ENCODE measurements around the gene NSUN2. TPM values are rescaled to one million over a fixed set of nuclear protein-coding genes. Genes with fewer than 3 reads are reported as not detected.

The NSUN2 gene
- total RNA-seq, 6 experiments from 2014 or later, result 24.6 to 42.5 (median 29.1) TPM

DNA sequence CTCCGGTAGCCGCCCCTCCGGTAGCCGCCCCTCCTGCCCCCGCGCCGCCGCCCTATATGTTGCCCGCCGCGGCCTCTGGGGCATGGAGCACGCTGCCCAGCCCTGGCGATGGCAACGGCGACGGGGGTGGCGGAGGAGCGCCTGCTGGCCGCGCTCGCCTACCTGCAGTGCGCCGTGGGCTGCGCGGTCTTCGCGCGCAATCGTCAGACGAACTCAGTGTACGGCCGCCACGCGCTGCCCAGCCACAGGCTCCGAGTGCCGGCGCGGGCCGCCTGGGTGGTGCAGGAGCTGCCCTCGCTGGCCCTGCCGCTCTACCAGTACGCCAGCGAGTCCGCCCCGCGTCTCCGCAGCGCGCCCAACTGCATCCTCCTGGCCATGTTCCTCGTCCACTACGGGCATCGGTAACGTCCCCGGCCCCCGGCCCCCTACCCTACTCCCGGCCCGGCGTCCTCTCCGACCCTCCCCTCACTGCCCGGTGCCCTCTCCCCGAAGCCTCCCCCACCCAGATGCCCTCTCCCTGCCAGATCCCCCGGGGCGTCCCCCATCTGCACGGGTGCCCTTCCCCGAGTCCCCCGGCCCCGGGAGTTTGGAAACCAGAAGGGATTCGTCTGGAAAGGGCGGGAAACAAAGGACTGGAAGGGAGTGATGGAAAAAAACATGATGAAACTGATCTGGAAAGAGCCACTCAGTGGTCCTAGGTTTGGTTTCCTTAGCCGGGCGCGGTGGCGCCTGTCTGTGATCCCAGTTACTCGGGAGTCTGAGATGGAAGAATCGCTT lies 813 bp upstream of the NSUN2 start:
- H3K4me1 ChIP-seq, result peaks cover 0 to 40% (median 14%) of the 10 kb centered on the region in 4 donors
- intact Hi-C loops (cut with DNase I), result loop anchor here (10.0 kb wide), 2 partner anchors 71 to 111 kb away; no protein-coding TSS in a partner anchor
- DNase-seq, result peak in 1 of 3 donors; percentile 70
- ATAC-seq, result peak in 1 of 4 donors; percentile 49
- peak overlapping the region; percentile 97 to 98 (median 97) for H3K4me3 ChIP-seq
- peak overlapping the region; percentile 94 to 99 (median 96) for H3K27ac ChIP-seq
- H3K9me3 ChIP-seq, result no peaks in the 10 kb centered on the region
- peaks cover 0 to 27% (median 0%) of the 10 kb centered on the region in 4 donors for H3K36me3 ChIP-seq
- no peaks in the 10 kb centered on the region for H3K27me3 ChIP-seq
- TF ChIP-seq, protein P1, sequence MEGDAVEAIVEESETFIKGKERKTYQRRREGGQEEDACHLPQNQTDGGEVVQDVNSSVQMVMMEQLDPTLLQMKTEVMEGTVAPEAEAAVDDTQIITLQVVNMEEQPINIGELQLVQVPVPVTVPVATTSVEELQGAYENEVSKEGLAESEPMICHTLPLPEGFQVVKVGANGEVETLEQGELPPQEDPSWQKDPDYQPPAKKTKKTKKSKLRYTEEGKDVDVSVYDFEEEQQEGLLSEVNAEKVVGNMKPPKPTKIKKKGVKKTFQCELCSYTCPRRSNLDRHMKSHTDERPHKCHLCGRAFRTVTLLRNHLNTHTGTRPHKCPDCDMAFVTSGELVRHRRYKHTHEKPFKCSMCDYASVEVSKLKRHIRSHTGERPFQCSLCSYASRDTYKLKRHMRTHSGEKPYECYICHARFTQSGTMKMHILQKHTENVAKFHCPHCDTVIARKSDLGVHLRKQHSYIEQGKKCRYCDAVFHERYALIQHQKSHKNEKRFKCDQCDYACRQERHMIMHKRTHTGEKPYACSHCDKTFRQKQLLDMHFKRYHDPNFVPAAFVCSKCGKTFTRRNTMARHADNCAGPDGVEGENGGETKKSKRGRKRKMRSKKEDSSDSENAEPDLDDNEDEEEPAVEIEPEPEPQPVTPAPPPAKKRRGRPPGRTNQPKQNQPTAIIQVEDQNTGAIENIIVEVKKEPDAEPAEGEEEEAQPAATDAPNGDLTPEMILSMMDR (IDR thresholded peaks at IDR 0.05), result no peak
- no peak for TF ChIP-seq POLR2A (IDR thresholded peaks at IDR 0.05)
- under 1% methylated on average over 23 of the region's 75 CpGs for WGBS (ENCODE audit: insufficient coverage, low coverage, low lambda C conversion rate, missing lambda C conversion rate)

DNA sequence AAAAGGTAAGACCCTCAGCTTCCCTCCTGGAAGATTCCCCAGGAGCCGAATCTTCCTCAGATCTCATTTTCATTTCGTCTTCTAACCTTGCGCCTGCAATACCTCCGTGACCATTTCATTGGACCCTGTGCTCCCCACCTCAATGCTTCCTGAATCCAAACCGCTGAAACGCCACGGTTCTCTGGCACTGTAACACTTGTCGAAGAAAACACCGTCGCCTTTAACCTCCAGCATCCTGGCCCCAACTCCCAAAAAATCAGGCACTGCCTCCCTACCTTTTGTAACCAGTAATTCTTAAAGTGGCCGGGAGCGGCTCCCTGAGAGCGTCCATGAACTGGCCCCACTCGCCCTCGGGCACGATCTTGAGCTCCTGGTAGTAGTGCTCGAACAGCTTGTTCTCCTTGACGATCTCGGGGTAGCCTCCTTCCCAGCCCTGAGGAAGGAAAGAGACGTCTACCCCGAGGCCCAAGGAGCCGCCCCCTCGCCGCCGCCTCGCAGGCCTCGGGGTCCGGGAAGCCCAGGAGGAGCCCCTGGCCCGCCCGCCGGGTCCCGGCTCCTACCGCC lies 438 bp downstream of the NSUN2 start:
- DNase-seq, result no peak
- intact Hi-C loops (cut with DNase I), result loop anchor here (10.0 kb wide), 2 partner anchors 72 to 112 kb away; no protein-coding TSS in a partner anchor

DNA sequence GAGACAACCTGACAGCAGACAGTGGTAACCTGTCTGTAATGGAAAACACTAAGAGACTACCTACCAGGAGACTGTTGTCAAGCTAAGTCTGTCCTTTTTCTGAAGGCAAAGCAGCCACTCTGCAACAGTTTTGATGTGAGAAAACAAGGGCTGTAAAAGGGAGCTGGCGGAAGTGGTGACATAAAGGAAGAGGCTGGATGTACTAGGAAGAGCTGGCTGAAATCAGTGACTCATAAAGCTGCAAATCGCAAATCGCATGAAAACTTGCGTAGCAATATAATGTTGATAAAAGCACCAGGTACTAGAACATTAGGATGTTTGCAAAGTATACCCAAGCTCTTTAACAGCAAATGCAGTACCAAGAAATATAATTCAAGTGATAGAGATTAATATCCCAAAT lies 1.4 kb downstream of the NSUN2 start:
- Histone ChIP-seq H3K36me3 (peaks cover 0 to 44% (median 3%) of the 10 kb centered on the region in 4 donors), H3K27me3 (no peaks in the 10 kb centered on the region), H3K27ac (no peak overlapping the region), H3K4me1 (peaks cover 0 to 30% (median 9%) of the 10 kb centered on the region in 4 donors), H3K4me3 (no peak overlapping the region), H3K9me3 (no peaks in the 10 kb centered on the region)
- 85% methylated on average over 4 of the region's 4 CpGs for WGBS (ENCODE audit: insufficient coverage, low coverage, low lambda C conversion rate, missing lambda C conversion rate)
- intact Hi-C loops (cut with DNase I), result loop anchor here (10.0 kb wide), 2 partner anchors 73 to 113 kb away; no protein-coding TSS in a partner anchor
- no peak for ATAC-seq
- TF ChIP-seq, protein P1 (IDR thresholded peaks at IDR 0.05), result no peak
- TF ChIP-seq POLR2A (IDR thresholded peaks at IDR 0.05), result no peak
- no peak for DNase-seq

More for the DNA sequence above, 438 bp downstream of the NSUN2 start:
- TF ChIP-seq, protein P1 (IDR thresholded peaks at IDR 0.05), result no peak
- TF ChIP-seq POLR2A (IDR thresholded peaks at IDR 0.05), result no peak
- peak overlapping the region; percentile 97 to 98 (median 97) for H3K4me3 ChIP-seq
- peaks cover 0 to 38% (median 3%) of the 10 kb centered on the region in 4 donors for H3K36me3 ChIP-seq
- H3K9me3 ChIP-seq, result no peaks in the 10 kb centered on the region
- peak in 3 of 4 donors; percentile 1 to 2 (median 2) for ATAC-seq
- H3K27ac ChIP-seq, result peak overlapping the region; percentile 94 to 99 (median 96)
- no peaks in the 10 kb centered on the region for H3K27me3 ChIP-seq
- under 1% methylated on average over 19 of the region's 33 CpGs for WGBS (ENCODE audit: insufficient coverage, low coverage, low lambda C conversion rate, missing lambda C conversion rate)
- peaks cover 0 to 39% (median 13%) of the 10 kb centered on the region in 4 donors for H3K4me1 ChIP-seq

DNA sequence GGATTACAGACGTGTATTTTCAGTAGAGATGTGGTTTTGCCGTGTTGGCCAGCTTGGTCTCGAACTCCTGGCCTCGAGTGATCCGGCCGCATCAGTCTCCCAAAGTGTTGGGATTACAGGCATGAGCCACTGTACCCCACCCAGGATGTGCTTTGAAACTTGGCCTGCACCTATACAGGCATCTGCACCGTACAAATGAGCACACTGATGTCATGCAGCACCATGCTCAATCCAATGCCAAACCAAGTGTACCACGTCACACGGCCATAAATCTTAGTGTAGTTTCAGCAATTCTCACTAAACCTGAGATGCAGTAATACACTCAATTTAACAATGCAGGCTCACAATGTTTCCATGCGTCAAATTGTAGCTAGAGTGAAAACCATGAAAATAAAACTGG lies 6.3 kb downstream of the NSUN2 start:
- Histone ChIP-seq H3K27ac (no peak overlapping the region), H3K27me3 (no peaks in the 10 kb centered on the region), H3K4me3 (no peak overlapping the region), H3K9me3 (no peaks in the 10 kb centered on the region), H3K4me1 (peaks cover 0 to 5% (median 2%) of the 10 kb centered on the region in 4 donors), H3K36me3 (peaks cover 0 to 83% (median 20%) of the 10 kb centered on the region in 4 donors)
- 95% methylated on average over 4 of the region's 10 CpGs for WGBS (ENCODE audit: insufficient coverage, low coverage, low lambda C conversion rate, missing lambda C conversion rate)
- TF ChIP-seq, protein P1 (IDR thresholded peaks at IDR 0.05), result no peak
- TF ChIP-seq POLR2A (IDR thresholded peaks at IDR 0.05), result no peak
- no peak for DNase-seq
- intact Hi-C loops (cut with DNase I), result no loop called here
- ATAC-seq, result no peak
